Stimulated activated CD4-positive, alpha-beta T cell treated with anti-CD3 and anti-CD28 coated beads, TNF-alpha, amount 100 ng/mL, for 1 hour (primary cell): Measurements from ENCODE around the gene SP6.

ENCODE experiments used
- DNase-seq, 3 donors: peaks; one replicate each; pipeline ENCODE4 v3.0.0-alpha.2; 2020; ENCODE audit warnings: low read depth in 3 of 3, low spot score in 1 of 3

Gene SP6

DNA sequence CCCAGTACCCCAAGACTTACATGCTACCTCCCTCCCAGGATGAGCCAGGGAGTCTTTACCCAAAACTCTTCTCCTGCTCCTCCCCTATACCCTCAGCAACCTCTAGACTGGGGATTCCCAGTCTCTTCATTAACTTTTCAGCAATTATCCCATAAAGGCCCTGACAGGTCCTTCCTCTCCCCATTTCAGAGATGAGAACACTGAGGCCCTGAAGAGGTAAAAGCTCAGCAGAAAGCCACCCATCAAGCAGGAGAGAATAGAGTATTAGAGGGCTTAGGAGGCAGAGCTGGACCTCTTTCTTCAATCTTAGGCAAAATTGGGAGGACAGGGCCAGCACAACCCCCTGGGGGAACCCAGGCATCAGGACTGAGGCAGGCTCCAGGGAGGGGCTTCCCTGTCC is 5.9 kb upstream of the SP6 start:
- DNase-seq: no peak

DNA sequence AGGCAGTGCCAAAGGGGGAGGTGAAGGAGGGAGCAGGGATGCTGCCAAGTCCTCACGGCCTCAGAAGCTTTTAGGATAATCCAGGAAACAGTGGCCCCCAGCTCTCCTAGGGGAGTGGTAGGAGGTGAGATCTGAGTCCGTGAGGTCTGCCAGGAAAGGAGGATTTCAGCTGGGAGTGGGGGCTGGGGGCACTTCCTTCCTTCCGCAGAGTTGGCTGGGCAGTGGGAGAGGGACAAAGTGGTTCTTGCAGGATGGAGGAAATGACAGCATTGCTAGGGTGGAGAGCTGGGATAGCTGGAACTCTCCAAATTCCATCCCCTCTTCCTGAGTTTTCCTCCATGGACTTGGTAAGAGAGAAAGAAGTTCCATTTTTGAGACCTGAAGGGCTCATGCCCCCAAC is 4.8 kb upstream of the SP6 start:
- DNase-seq: no peak

DNA sequence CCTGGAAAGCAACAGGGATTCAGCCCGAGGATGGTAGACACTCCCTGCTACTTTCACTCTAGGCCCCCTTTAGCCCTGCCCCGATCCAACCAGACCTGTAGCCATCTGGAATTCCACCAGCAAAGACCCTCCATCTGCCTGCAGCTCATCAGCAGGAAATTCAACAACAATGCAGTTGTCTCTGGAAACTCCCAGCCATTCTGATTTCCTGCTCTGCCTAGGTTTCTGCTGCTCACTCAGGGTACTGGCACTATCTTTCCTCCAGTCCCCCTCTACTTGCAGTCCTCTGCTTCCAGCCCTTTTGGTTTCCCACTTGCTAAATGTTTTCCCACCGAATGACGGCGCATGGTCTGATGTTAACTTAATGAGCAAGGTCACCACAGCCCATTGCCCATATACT is 2.7 kb upstream of the SP6 start:
- DNase-seq: no peak

DNA sequence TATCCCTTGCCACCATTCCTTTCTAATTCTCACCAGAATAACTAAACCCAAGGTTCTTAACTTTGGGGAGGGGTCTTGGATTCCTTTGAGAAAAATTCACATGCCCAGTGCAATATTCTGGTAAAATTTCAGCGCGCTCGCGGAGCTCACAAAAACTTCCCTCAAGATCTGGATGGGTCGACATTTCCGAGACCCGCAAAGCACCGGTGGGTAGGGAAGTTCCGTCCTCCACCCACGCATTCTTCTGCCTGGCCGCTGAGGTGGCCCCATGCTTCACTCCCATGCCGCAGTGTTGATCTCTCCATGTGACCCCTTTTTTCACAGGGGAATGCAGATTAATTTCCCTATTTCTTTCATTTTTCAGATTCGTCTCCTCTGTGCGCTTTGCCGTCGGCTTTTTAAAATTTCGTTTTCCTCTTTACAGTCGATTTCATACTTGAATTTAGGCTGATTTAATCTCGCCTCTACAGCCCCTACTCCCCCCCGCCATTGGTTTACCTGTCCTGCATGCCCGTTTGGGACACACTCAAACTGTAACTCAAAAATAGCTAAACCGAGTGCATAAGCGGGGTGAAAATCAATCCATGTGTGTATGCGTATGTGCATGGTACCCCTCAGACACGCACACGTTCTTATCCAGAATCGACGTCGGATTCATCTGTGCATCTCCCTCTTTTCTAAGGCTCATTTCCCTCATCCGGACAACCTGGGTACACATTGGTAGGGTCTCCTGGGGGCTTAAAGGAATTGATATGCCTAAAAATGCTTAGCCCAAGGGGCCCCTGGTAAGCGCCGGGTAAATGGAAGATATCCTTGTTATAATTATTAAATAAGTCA is 1.4 kb upstream of the SP6 start:
- DNase-seq: no peak

DNA sequence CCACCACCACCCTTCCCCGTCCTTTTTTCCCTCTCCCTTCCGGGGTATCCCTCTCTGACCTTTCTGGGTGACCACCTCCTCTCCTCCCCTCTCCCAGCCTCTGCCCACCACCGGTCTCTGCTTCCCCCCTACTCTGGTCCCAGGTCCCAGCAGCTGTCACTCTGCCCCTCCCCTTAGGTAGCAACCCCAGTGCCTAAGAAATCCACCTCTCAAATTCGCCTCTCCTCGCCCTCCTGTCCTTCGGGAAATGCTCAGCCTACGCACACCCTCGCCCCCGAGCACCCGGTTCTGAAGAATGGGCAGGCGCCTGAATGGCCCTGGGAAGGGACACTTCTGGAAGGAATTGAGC is 775 bp upstream of the SP6 start:
- DNase-seq: no peak

DNA sequence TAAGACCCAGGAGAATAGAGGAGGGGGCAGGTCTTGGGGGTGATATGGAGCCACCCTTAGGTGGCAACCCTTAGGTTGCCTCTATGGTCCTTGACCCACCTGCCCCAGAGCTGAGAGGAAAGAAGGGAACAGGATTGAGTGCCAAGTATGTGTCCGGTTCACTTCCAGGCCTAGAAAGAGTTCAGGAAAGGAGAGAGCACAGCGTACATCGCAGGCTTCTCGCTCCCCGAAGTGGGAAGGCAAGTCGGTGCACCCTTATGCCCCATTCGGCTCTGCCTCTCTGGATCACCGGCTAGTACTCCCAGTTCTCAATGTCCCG is 631 bp downstream of the SP6 start:
- no peak for DNase-seq

DNA sequence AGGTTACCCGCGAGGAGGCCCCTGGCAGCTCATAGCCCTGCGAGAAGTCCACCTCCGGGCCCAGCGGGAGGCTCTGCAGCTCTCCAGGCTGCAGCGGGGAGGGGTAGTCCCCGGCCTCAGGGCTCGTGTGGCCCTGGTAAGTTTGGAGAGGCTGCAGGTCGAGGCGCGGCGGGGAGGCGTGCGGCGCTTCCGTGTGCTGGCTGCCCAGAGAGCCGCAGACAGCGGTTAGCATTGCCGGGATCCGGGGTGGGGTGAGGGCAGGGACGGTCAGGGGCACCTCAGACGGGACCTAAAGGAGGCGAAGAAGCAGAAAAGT is 2.8 kb downstream of the SP6 start:
- DNase-seq: no peak

DNA sequence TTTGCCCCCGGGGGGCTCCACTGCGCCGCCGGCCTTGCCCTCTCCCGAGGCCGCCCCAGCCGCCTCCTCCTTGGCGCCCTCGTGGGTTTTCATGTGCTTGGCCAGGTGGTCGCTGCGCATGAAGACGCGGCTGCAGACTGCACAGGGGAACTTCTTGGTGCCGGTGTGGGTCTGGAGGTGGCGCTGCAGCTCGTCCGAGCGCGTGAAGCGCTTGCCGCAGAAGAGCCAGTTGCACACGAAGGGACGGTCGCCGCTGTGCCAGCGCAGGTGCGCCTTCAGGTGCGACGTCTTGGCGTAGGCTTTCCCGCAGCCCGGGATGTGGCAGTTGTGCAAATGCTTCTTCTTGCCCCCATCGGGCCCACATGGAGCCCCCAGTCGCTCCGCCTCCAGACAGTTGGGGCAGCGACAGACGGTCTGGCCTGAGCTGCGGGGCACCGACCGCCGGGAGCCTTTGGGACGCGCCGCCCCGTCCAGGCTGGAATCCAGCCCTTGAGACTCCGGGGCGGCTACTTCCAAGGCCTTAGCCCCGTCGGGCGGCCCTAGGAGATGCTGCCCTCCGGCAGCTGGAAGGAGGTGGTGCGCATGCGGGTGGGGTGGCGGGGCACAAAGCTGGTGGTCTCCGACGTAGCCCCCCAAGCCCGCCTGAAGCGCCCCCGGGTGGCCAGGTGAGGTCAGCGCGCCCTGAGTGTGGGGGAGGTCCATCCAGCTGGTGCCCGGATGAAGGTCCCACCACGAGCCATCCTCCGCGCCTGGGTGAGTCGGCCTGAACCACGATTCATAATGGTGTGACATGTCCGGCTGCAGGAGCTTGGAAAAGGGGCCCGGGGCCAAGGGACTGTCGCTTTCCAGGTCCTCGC is 3.4 kb downstream of the SP6 start:
- no peak for DNase-seq

DNA sequence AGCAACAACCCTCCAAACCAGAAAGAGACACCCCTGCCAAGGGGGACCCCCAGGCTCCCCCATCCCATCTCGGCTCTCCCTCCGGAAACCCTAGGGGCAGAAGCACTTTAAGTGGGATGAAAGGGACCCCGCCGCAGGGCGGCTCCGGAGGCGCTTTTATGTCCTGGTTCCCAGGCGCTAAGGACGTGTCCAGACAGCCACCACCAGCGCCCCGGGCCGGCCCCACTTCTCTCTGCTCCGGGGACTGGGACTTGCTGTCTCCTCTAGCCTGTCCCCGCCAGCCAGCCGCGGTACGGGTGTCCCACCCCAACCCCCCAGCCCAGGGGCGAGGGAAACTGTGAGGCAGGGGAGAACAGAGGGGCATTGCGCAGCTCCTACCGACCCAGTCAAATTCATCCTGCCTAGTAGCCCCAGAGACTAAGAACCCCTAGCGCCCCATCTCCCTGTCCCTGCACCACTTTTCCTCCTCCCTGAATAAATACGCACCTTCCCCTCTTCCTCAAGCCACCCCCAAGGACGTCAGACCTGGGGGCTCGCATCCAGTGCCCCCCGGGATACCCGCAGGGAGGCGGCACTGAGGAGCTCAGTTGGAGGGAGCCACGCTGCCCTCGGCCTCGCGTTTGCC is 4.1 kb downstream of the SP6 start:
- no peak for DNase-seq

DNA sequence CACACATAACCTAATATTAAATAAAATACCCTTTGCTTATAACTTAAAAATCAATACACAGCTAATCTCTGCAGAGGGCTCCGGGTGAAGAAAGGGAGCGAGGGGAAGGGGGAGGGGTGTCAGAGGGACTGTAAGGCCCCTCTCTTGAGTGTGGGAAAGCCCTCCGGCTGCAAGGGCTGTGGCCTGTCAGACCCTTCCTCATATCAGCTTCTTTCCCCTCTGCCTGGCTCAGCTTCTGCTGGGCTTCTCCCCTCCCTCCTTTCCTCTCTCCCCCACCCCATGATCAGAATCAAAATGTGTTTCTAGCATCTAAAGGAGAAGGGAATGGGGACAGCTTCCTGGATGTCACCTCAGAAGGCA is 5.3 kb downstream of the SP6 start:
- DNase-seq: no peak

DNA sequence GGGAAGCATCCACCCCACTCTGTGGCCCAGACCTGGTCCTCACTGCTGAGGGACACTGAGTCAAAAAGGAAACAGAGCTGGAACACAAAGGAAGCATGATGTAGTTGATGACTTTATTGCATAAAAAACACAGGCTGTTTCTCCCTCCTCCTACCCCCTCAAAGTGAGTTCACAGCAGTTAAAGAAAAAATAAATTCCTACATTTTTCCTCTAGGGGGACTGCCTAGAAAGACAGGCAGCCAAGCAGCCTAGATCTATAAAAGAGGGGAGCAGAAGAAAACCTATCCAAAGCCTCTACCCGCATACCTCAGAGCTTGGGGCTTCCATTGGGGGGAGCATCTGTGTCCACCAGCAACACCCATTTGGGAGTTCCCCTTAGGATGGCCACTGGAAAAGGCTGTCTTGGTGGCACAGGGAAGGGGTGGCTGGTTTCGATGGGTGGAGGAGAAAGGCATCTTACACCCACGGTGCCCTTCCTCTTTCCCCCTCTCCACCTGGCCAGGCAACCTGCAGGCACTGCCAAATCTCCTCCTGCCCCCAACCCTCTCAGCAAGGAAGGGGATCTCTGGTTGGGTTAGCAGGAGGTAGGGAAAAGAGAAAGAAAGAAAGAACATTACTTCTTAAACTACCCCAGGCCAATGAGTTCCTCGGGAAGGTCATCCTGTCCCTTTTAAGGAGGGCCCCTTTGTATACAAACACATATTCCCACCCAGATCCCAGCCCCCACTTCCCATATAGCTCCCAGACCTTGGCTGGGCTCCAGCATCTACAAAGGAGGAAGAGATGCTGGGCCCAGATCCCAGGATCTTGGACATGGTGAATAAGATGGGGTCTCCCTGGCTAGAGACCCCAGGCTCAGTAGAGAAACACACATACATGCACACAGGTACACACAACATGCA is 5.9 kb downstream of the SP6 start:
- DNase-seq: no peak

DNA sequence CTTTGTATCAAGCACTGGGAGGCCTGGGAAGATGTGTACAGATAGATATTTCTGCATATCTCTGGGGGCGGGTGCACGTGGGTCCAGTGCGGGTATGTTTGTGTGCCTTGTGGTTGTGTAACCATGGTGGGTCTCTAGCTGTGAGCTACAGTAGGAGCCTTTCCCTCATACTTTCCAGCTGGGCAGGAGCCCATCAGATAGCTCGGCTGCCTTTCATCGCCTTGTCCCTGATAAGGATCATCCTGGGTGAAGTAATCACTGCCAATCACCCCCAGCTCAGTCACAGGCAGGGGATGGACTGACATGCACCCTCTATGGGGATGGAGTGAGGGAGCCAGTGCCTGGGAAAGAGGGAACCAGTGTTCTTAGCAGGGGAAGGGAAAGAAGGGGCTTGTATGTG is 6.7 kb downstream of the SP6 start:
- no peak for DNase-seq

DNA sequence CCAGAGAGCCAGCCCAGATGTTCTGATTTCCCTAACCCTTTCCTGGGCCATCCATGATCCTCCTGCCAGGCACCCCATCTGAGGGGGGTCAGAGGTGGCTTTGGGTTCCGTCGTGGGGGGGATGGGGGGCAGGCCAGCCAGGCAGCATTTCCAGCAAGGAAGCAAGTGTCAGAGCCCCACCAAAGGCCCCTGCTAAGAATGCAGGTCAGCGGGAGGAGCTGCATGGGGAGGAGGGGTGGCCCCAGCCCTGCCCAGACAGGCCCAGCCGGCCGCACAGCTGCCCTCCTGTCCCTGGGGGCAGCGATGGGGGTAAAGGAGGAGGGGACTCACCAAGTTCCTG is 7.6 kb downstream of the SP6 start:
- DNase-seq: no peak

DNA sequence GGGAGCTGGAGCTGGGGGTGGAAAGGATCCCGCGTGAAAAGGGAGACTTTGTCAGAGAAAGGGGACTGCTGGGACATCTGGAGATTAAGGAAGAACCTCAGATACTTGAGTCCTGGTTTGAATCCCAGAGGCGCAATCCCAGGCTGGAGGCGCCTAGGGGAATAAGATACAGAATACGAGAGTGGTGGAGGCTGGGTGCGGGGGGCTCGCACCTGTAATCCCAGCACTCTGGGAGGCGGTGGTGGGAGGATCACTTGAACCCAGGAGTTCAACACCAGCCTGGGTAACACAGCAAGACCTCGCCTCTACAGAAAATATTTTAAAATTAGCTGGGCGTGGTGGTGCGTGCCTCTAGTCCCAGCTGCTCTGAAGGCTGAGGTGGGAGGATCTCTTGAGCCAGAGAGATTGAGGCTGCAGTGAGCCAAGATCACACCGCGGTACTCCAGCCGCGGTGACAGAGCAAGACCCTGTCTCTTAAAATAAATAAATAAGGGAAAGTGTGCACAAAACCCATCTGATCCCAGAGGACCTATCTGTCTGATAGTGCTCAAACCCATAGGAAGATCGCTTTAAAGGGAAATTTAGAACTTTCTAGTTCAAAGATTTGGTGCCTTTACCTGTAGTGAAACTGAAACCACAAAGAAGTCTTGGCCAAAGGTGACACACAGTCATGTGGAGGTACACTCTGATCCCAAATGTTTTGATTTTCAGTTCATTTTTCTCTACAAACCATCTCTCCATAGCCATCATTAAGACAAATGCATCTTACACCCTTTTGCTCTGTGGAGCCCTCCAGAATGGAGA is 9.3 kb downstream of the SP6 start:
- no peak for DNase-seq

DNA sequence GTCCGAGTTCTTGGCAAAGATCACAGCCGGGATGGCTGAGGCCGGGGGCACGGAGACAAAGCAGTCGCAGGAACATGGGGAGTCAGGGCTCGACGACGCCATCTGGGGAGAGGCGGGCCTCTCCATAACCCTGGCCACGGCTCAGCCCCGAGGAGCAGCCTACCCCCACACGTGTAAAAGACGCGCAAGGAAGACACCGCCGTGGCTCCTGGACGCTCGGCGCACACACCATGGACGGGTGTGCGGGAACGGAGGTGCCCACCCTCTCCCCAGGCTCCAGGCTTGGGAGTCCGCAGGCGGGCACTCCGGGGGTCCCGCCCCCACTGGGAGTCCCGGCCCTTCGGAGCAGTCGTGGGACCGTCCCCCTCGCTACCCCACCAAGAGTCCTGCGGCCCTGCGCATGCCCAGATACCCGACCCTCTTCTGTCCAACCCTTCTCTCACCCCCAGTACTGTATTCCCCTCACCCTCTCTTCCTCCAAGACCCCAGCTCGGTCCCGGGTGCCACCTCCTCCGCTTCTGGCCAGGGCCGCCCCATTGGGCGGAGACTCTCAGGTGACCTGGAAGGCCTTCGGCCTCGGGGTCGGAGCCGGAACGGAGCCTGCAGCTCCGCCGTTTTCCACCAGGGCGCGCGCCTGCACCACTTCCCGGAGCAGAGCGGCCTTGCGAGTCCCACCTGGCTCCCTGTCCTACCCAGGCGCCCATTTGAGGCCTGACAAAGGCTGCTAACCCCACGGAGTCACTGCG is 10.0 kb downstream of the SP6 start, which contains the start of gene SCRN2:
Gene SCRN2, minus strand, starts transcription at position 532 of the 746 bp plus-strand sequence. Its CDS starts 430 bp downstream, at position 102.
- peak; percentile 57 to 88 (median 73) for DNase-seq

DNA sequence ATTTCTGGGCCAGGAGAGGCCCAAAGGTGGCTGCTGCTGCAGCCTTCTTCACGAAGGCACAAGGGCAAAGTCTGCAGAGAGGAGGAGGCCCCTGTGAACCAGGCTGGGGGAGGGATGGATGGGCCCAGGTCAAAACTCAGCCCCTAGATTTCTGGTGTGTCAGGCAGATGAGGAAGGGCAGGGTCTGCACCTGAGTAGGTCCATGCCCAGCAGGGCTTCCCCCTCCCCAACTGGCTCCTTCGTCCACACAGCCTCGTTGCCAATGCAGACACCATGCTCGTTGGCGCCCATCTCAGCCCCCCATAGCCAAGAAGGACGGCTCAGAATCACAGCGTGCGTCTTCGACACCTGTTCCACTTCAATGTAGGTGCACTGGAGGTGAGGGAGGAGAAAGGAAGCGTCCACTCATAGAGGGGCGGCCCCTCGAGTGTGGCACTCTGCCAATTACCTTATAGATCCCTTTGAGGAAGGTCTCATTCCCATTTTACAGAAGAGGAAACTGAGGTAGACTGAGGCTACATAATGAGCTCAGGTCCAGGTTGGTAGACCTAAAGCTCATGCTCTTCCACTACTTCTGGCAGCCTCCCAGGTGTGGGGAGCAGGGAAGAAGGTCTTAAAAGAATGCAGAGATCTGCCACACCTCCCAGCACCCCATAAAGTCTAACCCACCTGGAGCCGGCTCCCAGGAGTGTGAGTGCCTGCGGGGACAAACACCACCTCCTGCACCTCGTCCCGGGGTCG is 10.8 kb downstream of the SP6 start:
- no peak for DNase-seq

DNA sequence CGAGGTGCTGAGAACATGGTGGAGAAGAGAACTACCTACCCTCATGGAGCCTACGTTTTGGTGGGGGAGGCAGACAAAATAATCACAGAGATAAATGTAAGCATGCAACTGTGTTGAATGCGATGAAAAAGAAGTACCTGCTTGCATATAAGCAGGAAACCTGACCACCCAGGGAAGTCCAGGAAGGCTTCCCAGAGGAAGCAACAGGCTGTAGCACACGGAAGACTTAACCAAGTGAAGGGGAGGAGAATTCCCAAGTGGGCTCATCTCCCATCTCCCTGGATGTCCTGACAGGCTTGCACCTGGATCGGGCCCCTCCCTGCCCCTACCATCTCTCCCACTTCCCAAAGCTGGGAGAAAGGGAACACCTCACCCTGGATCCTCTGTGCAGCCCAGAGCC is 11.9 kb downstream of the SP6 start:
- no peak for DNase-seq

DNA sequence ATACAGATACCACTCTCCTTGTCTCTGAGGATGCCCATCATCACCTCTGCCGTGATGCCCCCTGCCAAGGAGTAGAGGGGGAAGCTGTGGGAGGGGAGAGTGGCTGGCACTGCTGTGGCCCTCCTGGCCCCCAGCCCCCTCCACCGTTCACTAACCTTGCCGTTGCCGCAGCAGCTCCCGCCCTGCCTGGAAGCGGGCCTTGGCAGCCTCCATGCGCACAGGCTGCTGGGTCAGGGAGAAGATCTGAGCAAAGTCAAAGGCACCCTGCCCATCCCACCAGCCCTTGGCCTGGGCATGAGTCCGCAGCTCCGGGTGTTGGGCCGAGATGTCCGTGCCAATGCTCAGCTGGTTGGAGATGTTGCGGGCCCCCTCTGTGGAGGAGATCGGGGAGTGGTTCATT is 12.3 kb downstream of the SP6 start:
- no peak for DNase-seq

DNA sequence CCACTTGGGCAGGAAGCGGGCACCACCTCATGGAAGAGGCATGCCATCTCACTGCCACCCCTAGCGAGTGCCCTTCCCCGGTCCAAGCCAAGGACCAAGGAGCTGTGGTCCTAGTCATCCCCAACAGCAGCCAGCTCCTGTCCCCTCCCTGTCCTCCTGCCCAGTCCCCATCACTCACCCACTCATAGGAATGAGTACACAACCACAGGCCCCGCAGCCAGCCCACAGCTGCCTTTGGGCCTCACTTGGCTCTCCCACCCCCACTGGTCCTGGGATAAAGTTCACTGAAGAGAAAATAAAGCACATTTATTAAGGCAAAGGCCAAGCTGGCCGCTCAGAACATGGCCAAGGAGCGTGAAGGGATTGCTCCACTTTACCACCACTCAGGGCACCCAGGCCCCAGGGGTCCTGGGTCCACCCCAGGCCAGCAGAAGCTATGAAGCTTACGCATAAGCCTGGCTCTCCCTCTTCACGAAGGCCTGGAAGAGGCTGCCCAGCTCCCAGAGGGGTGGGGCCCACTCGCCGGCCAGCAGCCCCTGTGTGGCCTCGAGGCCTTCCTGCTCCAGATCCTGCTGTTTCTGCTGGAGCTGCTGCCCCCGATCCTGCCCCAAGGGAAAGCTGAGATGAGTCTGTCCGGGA is 13.4 kb downstream of the SP6 start:
- no peak for DNase-seq
